ENCODE measurements around the gene PTPRE.

PTPRE gene

DNA sequence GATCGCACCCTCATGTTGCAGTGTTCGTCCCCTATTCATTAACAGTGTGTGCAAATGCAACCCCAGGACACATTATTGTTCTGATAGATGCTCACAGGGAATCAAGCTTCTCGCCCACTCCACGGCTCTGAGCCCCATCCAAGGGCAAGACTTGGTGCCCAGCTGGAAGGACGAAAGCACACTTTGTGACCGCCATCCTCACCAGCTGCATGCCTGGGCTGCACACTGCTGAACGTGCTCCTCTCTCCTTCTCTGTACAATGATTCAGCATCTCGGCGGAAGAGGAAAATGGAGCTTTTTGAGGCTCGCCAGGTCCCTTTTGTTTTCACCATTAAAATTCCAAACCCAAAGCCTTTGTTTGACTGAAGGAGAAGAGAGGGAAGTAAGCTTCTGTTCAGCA lies 177.5 kb downstream of the PTPRE start:
- H3K4me1 ChIP-seq, result no peaks in the 10 kb centered on the region
- H3K79me2 ChIP-seq, result no peaks in the 10 kb centered on the region
- H3K36me3 ChIP-seq (ENCODE audit: control insufficient read depth, insufficient read depth, low read length), result no peaks in the 10 kb centered on the region
- no peak overlapping the region for H2AFZ ChIP-seq
- no peak overlapping the region for H3K9ac ChIP-seq
- no peaks in the 10 kb centered on the region for H3K9me3 ChIP-seq (ENCODE audit: control insufficient read depth, low read length)
- TF ChIP-seq, protein P1, sequence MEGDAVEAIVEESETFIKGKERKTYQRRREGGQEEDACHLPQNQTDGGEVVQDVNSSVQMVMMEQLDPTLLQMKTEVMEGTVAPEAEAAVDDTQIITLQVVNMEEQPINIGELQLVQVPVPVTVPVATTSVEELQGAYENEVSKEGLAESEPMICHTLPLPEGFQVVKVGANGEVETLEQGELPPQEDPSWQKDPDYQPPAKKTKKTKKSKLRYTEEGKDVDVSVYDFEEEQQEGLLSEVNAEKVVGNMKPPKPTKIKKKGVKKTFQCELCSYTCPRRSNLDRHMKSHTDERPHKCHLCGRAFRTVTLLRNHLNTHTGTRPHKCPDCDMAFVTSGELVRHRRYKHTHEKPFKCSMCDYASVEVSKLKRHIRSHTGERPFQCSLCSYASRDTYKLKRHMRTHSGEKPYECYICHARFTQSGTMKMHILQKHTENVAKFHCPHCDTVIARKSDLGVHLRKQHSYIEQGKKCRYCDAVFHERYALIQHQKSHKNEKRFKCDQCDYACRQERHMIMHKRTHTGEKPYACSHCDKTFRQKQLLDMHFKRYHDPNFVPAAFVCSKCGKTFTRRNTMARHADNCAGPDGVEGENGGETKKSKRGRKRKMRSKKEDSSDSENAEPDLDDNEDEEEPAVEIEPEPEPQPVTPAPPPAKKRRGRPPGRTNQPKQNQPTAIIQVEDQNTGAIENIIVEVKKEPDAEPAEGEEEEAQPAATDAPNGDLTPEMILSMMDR (IDR thresholded peaks at IDR 0.05), result no peak
- no peaks in the 10 kb centered on the region for H3K27me3 ChIP-seq (ENCODE audit: control insufficient read depth, insufficient read depth, low read length)
- H3K27ac ChIP-seq, result no peak overlapping the region
- no peak overlapping the region for H3K4me3 ChIP-seq (ENCODE audit: low read depth, low read length)
- H3K4me2 ChIP-seq (ENCODE audit: low read length), result no peak overlapping the region

DNA sequence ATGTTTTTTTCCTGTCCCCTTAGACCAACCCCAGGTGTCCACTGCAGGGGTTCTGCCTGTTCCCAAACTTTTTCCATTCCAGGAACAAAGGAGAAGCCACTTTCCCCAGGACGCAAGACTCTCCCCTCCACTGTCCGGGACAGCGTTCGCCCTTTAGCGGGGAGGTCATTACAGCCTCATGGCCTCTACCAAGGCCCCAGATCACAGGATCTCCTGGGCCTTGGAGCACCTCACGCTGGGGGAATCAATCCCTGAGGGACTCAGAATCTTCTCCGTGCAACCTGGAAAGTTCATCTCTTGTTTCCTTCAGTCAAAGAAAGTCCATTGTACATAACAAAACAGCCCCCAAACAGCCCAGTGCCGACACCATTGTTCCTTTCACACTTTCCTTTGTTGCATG lies 178.1 kb downstream of the PTPRE start:
- Histone ChIP-seq H2AFZ (no peak overlapping the region), H3K27ac (no peak overlapping the region), H3K4me2 (ENCODE audit: low read length) (no peak overlapping the region), H3K9me3 (ENCODE audit: control insufficient read depth, low read length) (no peaks in the 10 kb centered on the region), H3K27me3 (ENCODE audit: control insufficient read depth, insufficient read depth, low read length) (no peaks in the 10 kb centered on the region), H3K4me3 (ENCODE audit: low read depth, low read length) (no peak overlapping the region), H3K36me3 (ENCODE audit: control insufficient read depth, insufficient read depth, low read length) (no peaks in the 10 kb centered on the region), H3K9ac (no peak overlapping the region), H3K79me2 (no peaks in the 10 kb centered on the region), H3K4me1 (no peaks in the 10 kb centered on the region)
- TF ChIP-seq, protein P1 (IDR thresholded peaks at IDR 0.05), result no peak

DNA sequence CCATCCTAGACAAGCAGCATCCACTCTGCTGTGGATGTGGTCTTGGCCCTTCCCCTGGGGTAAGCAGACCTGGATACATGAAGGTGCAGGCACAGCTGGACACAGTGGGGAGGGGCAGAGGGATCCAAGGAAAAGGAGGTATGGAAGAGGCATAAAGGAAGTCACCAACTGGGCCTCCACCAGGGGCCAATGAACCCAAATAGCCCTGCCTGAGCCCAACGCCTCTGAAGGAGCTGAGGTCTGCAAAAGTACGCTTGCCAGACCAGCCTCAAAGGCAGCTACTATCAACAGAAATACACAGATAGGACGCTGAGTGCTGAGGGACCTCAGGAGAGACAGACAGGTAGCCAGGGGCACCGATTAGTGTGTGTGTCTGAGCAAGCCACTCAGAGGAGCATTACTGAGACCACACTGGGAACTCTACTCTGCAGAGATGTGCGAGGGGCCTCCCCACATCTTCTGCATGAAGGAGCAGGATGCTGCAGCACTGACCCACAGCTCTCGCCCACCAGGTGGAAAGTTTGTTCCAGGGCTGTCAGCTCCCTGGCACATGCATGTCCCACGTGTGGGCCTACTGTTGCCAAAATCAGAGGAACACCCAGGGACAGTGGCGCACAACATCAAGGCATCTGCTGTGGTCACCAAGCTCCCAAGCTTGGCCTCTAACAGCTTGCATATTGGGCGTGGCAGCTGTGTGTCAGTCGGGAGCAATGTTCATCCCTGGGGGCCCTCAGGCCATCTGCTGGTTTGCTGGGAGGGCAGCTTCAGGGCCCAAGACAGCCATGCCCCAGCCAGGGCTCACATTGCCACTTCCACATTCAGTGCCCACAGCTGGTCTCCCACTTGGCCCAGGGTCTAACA lies 179.3 kb downstream of the PTPRE start:
- Histone ChIP-seq H3K27ac (no peak overlapping the region), H3K9me3 (ENCODE audit: control insufficient read depth, low read length) (no peaks in the 10 kb centered on the region), H3K4me3 (ENCODE audit: low read depth, low read length) (no peak overlapping the region), H3K9ac (no peak overlapping the region), H3K4me1 (no peaks in the 10 kb centered on the region), H3K36me3 (ENCODE audit: control insufficient read depth, insufficient read depth, low read length) (no peaks in the 10 kb centered on the region), H3K79me2 (no peaks in the 10 kb centered on the region), H3K4me2 (ENCODE audit: low read length) (no peak overlapping the region), H3K27me3 (ENCODE audit: control insufficient read depth, insufficient read depth, low read length) (no peaks in the 10 kb centered on the region), H2AFZ (no peak overlapping the region)
- TF ChIP-seq, protein P1 (IDR thresholded peaks at IDR 0.05), result no peak

DNA sequence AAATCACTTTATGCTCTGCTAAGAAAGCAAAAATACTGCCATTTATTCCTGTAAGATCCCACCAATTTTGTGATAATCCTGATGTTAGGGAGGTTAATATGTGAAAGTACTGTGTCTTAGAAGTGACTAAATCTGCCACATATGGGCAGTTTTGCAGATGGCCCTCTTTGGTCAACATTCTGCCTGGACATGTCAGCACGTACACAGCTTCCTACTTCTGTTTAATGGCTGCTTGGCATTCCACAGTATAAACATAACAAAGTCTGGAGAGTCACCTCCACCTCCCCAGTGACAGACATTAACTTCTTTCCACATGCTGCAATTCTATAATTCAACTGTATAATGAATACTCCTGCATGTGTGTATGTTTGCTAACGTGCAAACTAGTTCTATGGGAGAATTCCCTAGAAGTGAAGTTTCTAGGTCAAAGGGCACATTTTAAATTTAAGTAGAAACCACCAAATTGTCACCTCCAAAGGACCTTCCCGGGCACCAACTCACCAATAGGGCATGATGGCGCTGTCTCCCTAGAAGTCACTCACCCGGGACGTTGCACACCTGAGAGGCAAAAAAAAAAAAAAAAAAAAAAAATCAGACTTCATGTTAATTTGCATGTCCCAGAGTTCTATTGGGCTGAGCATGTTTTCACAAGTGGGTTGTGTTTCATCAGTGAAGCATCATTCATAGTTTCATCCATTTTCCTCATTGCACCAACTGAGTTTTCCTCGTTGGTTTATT lies 180.4 kb downstream of the PTPRE start:
- Histone ChIP-seq H3K4me2 (ENCODE audit: low read length) (no peak overlapping the region), H3K27ac (no peak overlapping the region), H3K9ac (no peak overlapping the region), H3K4me3 (ENCODE audit: low read depth, low read length) (no peak overlapping the region), H3K9me3 (ENCODE audit: control insufficient read depth, low read length) (no peaks in the 10 kb centered on the region), H3K27me3 (ENCODE audit: control insufficient read depth, insufficient read depth, low read length) (no peaks in the 10 kb centered on the region), H2AFZ (no peak overlapping the region), H3K79me2 (no peaks in the 10 kb centered on the region), H3K4me1 (no peaks in the 10 kb centered on the region), H3K36me3 (ENCODE audit: control insufficient read depth, insufficient read depth, low read length) (no peaks in the 10 kb centered on the region)
- TF ChIP-seq, protein P1 (IDR thresholded peaks at IDR 0.05), result no peak

Data from parathyroid adenoma (tissue), 2 donors.